RPMI7951 (cell line): Measurements from ENCODE around the gene C19orf85. TPM values are rescaled to one million over a fixed set of nuclear protein-coding genes. Genes with fewer than 3 reads are reported as not detected.

Source experiments
- DNase-seq: peaks from one replicate; pipeline ENCODE4 v3.0.0-alpha.2; 2012; ENCODE audit warnings: low read depth
- total RNA-seq: library from RNA; depleted of rRNA; stranded (reverse); fragments of >200 nt; shearing (Covaris generic); gene quantifications from 2 replicates; pipeline ENCODE4 v1.2.3, GENCODE V29; 2014

C19orf85 gene
- total RNA-seq, 1 experiment from 2014 or later, result not detected

GRCh38 chr19:55477905-55478304 is 13.4 kb upstream of the C19orf85 start:
- DNase-seq, result no peak

GRCh38 chr19:55476100-55476775 is 11.7 kb upstream of the C19orf85 start, which contains the start of gene ZNF628:
ZNF628 (plus strand) TSS chr19:55476617; CDS start chr19:55479911, 3,294 bp downstream.
- DNase-seq, result peak; percentile 98

GRCh38 chr19:55474269-55475265 is 10.0 kb upstream of the C19orf85 start:
- peak; percentile 95 for DNase-seq

GRCh38 chr19:55473225-55474012 is 8.9 kb upstream of the C19orf85 start:
- peak; percentile 81 for DNase-seq

- DNase-seq, result peak; percentile 72
These were observed 7.9 kb upstream of the C19orf85 start for GRCh38 chr19:55472463-55472862.

GRCh38 chr19:55471266-55471665 is 6.7 kb upstream of the C19orf85 start:
- no peak for DNase-seq

GRCh38 chr19:55468054-55468393 is 3.5 kb upstream of the C19orf85 start:
- DNase-seq, result no peak

- peak; percentile 68 for DNase-seq
These were observed 2.9 kb upstream of the C19orf85 start for GRCh38 chr19:55467236-55468053.

GRCh38 chr19:55466241-55466614 is 1.7 kb upstream of the C19orf85 start:
- DNase-seq, result no peak

- no peak for DNase-seq
These were observed 1.1 kb upstream of the C19orf85 start for GRCh38 chr19:55465460-55466240.

GRCh38 chr19:55464039-55464661 is 401 bp downstream of the C19orf85 start:
- DNase-seq, result no peak

- DNase-seq, result no peak
These were observed 944 bp downstream of the C19orf85 start for GRCh38 chr19:55463583-55464031.

- DNase-seq, result no peak
These were observed 1.8 kb downstream of the C19orf85 start for GRCh38 chr19:55462722-55463121.

- peak; percentile 53 for DNase-seq
These were observed 2.5 kb downstream of the C19orf85 start for GRCh38 chr19:55461974-55462626.

GRCh38 chr19:55461259-55461973 is 3.1 kb downstream of the C19orf85 start, which contains the start of gene ISOC2:
ISOC2 (minus strand) TSS chr19:55461642; CDS start chr19:55456486, 5,156 bp downstream.
- peak; percentile 100 for DNase-seq

GRCh38 chr19:55460670-55461258 is 3.8 kb downstream of the C19orf85 start:
- DNase-seq, result peak; percentile 78

- DNase-seq, result no peak
These were observed 4.4 kb downstream of the C19orf85 start for GRCh38 chr19:55459950-55460657.
